CMK (cell line): Measurements from ENCODE around the gene M6PR.
"Not testable (repeated sequence)": the region's sequence is repeated elsewhere in the genome, so short reads cannot be mapped to it uniquely, and the experiment has no call there.

ENCODE experiments used
- DNase-seq: peaks from one replicate; pipeline ENCODE4 v3.0.0-alpha.2; 2010; ENCODE audit warnings: low read depth

Gene M6PR

DNA sequence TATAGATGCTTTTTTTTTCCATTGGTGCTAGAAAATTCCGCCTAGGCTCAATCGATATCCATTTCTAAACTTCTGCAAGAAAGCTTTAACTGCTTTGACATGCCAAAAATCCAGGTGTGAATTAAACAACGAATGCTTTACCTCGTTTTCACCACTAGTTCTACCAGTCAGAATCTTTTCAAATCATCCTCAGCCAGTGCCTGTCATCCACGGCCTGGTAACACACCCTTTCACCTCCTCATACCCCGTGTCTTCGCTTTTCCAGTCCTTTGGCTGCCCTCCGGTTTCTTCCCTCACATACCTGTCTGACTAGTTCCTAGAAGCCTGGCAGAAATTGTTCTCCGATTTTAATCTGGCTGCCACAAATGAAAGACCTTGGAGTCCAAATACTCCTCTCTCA, 36.5 kb downstream of the M6PR start:
- DNase-seq, result no peak

DNA sequence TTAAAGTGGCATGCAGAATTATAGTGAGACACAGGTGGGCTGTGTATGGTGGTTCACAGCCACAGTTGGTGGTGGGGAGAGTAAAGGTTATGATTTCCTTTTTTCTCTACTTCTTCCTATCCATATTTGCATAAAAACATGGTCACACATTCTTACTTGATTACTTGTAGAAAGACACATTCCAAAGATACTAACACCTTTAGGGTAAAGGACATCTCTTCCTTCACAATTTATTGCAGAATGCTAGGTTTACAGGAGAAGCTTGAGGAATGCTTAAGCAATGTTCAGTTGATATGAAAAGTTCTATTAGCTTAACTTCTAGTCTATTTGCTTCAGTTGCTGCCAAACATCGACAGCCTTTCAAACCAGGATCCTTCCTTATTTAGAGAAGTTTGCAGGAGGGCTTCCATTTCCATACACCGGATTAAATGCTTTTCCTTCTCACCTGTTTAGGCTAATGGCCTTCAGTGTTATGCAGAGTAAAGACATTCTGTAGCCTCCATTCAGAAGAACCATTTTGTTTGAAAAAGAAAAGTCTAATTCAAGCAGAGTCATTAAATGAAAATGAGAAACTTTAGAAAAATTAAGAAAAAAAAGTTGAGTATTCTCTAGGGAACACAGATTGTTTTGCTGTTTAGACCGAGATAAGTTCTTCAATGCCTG, 37.7 kb downstream of the M6PR start:
- DNase-seq, result no peak

DNA sequence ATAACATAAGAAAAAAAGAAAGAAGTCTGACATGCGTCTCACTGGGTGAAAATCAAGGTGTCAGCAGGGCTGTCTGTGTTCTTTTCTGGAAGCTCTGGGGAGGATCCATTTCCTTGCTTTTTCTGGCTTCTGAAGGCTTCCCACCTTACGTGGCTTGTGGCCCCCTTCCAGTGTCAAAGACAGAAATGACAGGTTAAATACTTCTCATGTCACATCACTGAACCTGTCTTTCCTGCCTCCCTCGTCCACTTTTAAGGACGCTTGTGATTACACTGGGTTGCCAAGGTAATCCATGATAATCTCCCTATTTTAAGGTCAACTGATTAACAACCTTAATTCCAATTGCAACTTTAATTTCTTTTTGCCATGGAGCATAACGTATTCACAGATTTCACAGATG, 39.7 kb downstream of the M6PR start:
- DNase-seq, result no peak

DNA sequence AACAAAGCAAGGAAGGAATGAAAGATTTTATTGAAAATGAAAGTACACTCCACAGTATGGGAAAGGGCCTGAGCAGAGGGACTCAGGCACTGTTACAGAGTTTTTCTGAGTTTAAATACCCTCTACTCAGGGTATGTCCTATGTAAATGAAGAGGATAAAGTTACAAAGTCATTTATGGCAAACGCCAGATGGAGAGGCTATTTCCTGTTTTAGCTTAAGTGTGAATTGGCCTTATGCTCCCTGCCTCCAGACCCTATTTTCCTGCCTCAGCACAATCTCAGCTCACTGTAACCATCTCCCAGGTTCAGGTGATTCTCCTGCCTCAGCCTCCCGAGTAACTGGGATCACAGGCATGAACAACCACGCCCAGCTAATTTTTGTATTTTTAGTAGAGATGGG, 41.9 kb downstream of the M6PR start:
- no peak for DNase-seq

DNA sequence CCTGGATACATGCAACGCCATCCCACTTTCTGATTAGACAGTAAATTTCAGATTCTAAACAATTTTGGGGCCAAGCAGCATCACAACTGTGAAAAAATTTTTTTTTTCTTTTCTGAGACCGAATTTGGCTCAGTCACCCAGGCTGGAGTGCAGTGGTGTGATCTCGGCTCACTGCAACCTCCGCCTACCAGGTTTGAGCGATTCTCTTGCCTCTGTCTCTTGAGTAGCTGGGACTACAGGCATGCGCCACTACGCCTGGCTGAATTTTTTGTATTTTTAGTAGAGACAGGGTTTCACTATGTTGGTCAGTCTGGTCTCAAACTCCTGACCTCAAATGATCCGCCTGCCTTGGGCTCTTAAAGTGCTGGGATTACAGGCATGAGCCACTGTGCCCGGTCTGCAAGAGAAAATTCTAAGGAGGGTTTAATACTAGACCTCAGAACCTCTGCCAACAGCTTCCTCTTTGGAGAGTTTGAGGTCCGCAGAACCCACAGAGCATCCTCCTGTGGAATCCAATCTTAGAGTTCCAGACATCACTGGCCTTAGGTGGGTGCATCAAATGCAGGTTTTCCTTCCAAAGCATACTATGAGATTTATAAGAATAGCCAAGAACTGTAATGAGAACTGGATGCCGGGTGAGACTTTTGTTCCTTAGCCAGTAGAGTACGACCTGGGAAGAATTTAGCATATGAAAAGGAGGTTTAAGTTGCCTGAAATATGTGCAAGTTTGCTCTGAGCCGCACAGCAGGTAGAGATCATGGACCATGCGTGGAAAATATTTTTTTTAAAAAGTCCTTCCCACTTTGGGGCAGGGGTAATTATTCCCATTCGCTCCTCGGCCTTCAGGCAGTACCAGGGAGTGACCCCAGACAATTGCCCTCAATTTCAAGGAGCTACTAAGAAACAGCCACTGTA, 42.9 kb downstream of the M6PR start:
- DNase-seq, result no peak

DNA sequence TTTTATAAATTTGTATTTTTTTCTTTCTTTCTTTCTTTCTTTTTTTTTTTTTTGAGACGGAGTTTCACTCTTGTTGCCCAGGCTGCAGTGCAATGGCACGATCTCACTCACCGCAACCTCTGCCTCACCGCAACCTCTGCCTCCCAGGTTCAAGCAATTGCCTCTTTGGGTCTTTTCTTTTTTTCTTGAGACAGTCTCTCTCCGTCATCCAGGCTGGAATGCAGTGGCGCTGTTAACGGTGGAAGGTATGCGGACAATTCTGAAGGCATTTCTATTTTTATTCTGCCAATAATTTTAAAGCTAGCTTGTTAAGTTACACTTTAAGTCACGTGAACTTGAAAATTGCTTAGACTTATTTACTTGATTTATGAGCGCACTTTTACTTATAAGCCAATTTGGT, 43.9 kb downstream of the M6PR start:
- no peak for DNase-seq

DNA sequence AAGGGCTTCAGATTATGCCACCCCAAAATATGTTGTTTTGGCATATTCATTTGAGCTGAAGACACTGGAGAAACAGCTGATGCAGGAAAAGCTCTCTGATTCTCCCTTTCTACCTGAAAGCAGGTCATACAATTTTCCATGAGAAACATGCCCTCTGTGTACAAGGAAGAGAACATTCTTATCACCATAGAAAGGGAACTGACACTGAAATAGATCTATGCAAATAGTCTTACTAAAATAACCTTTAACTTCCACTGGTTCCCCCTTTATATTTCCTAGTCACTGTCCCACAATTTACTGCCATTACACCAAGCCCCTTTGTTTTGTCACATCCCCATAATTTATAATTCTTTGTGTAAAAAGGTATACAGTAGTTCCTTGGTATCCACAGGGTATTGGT, 44.8 kb downstream of the M6PR start:
- no peak for DNase-seq

DNA sequence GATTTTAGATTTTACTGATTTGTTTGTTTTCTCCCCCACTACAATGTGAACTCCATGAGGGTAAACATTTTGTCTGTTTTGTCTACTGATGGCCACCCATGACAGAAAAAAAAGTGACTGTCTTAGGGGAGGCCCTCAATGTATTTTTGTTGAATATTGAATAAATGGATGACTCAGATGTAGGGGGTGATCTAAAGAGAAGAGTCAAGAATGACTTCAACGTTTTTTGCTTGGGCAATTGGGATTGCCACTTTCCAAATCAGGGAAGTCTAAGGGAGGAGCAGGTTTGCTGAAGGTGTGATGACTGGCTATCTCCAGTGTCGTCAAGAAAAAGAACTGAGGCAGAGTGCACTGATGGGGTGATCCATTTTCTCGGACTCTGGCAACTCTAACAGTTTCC, 45.8 kb downstream of the M6PR start:
- no peak for DNase-seq

DNA sequence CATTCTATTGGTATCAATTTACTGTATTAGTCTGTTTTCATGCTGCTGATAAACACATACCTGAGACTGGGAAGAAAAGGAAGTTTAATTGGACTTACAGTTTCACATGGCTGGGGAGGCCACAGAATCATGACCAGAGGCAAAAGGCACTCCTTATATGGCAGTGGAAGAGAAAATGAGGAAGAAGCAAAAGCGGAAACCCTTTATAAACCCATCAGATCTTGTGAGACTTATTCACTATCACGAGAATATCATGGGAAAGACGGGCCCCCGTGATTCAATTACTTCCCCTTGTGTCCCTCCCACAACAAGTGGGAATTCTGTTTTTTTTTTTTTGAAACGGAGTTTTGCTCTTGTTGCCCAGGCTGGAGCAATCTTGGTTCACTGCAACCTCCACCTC, 46.7 kb downstream of the M6PR start:
- not testable (repeated sequence) for DNase-seq

DNA sequence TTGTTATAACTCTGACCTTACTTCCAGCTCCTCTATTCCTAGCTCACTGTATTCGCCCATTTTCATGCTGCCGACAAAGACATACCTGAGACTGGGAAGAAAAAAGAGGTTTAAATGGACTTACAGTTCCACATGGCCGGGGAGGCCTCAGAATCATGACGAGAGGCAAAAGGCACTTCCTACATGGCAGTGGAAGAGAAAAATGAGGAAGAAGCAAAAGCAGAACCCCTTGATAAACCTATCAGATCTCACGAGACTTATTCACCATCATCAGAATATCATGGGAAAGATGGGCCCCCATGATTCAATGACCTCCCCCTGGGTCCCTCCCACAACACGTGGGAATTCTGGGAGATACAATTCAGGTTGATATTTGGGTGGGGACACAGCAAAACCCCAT, 49.6 kb downstream of the M6PR start:
- no peak for DNase-seq

DNA sequence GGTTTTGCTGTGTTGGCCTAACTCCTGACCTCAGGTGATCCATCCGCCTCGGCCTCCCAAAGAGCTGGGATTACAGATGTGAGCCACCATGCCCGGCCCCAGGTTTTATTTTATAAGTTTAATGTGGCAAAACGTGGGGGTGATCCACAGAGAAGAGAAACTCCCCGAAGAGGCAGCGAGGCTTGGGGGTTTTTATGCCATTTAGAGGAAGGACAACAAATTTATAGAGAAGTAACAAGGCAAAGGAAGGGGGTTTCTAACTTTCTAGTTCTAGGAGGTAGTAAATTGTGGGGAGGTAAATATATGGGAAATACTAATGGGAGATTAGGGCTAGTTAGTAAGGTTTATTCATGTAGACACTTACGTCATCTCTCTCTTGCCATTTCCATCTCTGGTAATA, 52.4 kb downstream of the M6PR start:
- no peak for DNase-seq

DNA sequence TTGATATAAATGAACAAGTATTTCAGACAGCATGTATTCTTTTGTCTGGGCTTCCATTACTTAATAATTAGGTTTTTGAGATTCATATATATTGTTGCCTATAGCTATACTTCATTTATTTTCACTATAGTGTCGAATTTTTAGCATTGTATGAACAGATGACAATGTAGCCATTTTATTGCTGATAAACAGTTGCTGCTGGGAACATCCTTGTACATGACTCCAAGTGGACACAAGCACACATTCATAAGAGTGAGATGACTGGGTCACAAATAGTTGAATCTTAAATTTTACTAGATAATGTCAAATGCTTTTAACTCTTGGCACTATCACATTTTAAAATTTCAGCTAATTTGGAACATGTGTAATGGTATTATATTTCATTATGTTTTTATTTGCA, 54.5 kb downstream of the M6PR start:
- DNase-seq, result no peak

DNA sequence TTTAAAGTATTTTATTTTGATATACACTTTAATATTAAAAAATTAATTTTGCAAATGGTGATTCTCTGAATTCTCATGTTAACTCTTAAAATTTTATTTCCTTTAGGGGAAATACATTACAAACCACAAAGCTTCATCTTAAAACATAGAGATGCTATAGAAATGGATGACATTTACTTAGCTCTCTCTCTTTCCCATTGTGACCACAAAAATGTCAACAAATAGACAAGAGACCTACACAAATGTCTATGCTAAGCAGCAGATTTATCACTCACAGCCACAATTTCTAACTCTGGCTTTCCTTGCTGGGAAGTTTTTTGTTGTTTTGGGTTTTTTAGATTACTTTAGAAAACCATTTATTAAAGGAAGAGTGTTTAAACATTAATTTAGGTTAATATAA, 55.1 kb downstream of the M6PR start:
- no peak for DNase-seq

DNA sequence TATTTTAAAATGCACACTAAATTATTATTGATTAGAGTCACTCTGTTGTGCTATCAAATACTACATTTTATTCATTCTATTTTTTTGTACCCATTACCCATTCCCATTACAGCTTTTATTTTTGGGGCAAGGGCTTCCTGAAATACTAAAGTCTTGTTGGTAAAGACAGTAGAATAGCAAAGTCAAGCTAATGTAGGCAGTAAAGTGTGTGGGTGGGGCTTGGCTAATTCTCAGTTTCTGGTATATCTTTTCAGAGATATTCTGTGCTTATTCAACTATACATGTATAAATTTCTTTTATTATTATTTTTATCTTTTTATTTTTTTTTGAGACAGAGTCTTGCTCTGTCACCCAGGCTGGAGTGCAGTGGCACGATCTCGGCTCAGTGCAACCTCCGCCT, 57.5 kb downstream of the M6PR start:
- DNase-seq, result no peak
